Measurements from ENCODE around the gene XAGE1B.
"Not testable (repeated sequence)": the region's sequence is repeated elsewhere in the genome, so short reads cannot be mapped to it uniquely, and the experiment has no call there.

The XAGE1B gene

GRCh38 chrX:52516987-52517325 is at the start of gene XAGE1B:
TSS of gene XAGE1B (minus strand) at chrX:52517063. CDS start at chrX:52515527, 1,536 bp downstream.
- DNase-seq (ENCODE audit: low spot score), result not testable (repeated sequence)

- TF ChIP-seq CTCF (IDR thresholded peaks at IDR 0.05; ENCODE audit: extremely low read depth, missing control alignments), result no peak
Observed at GRCh38 chrX:52563105-52563504, 46.2 kb upstream of the XAGE1B start.

GRCh38 chrX:52558140-52558539 is 41.3 kb upstream of the XAGE1B start:
- DNase-seq (ENCODE audit: low spot score), result no peak
- no peak for TF ChIP-seq CTCF (IDR thresholded peaks at IDR 0.05; ENCODE audit: extremely low read depth, missing control alignments)

More at GRCh38 chrX:52563105-52563504, 46.2 kb upstream of the XAGE1B start:
- DNase-seq (ENCODE audit: low spot score), result no peak

- DNase-seq (ENCODE audit: low spot score), result no peak
- TF ChIP-seq CTCF (IDR thresholded peaks at IDR 0.05; ENCODE audit: extremely low read depth, missing control alignments), result no peak
Observed at GRCh38 chrX:52556741-52557140, 39.9 kb upstream of the XAGE1B start.

- TF ChIP-seq CTCF (IDR thresholded peaks at IDR 0.05; ENCODE audit: extremely low read depth, missing control alignments), result no peak
- DNase-seq (ENCODE audit: low spot score), result no peak
Observed at GRCh38 chrX:52553995-52554642, 37.3 kb upstream of the XAGE1B start.

GRCh38 chrX:52548769-52549168 is 31.9 kb upstream of the XAGE1B start:
- DNase-seq (ENCODE audit: low spot score), result not testable (repeated sequence)

- TF ChIP-seq CTCF (IDR thresholded peaks at IDR 0.05; ENCODE audit: extremely low read depth, missing control alignments), result no peak
- no peak for DNase-seq (ENCODE audit: low spot score)
Observed at GRCh38 chrX:52544147-52544840, 27.4 kb upstream of the XAGE1B start.

- DNase-seq (ENCODE audit: low spot score), result no peak
- no peak for TF ChIP-seq CTCF (IDR thresholded peaks at IDR 0.05; ENCODE audit: extremely low read depth, missing control alignments)
Observed at GRCh38 chrX:52542311-52542710, 25.4 kb upstream of the XAGE1B start.

- DNase-seq (ENCODE audit: low spot score), result not testable (repeated sequence)
Observed at GRCh38 chrX:52541051-52541450, 24.2 kb upstream of the XAGE1B start.

- not testable (repeated sequence) for DNase-seq (ENCODE audit: low spot score)
Observed at GRCh38 chrX:52516110-52516986, 515 bp downstream of the XAGE1B start.

- DNase-seq (ENCODE audit: low spot score), result not testable (repeated sequence)
Observed at GRCh38 chrX:52511126-52511525, 5.7 kb downstream of the XAGE1B start.
